Omental fat pad (tissue), 4 donors: ENCODE measurements around the gene TSC2. TPM values are rescaled to one million over a fixed set of nuclear protein-coding genes. Genes with fewer than 3 reads are reported as not detected.

Source experiments
- ATAC-seq: fragments of 150-250 bp; one replicate; pipeline ENCODE4 v1.9.1; 2016; ENCODE audit warnings: mild to moderate bottlenecking, moderate library complexity; ENCODE audit not compliant: low FRiP score
- DNase-seq: peaks from one replicate; pipeline ENCODE4 v3.0.0-alpha.2; 2019; ENCODE audit warnings: low spot score
- CTCF ChIP-seq, 3 donors: fragments of 450-650 bp; IDR thresholded peaks; one replicate each; pipeline ENCODE4 v1.5.1; 2016 to 2017; ENCODE audit warnings: antibody characterized with exemption in 3 of 3, mild to moderate bottlenecking in 3 of 3, moderate library complexity in 2 of 3
- total RNA-seq, 4 donors: library from RNA; depleted of rRNA; stranded (reverse); fragments of >200 nt; gene quantifications; one replicate each; pipeline ENCODE4 v1.1.0, GENCODE V29; 2016

Gene TSC2
- total RNA-seq, 4 donors from 2014 or later: 30.0 to 59.4 (median 35.9) TPM

GRCh38 chr16:2075631-2076030 lies 27.8 kb downstream of the TSC2 start:
- no peak for DNase-seq
- ATAC-seq: no peak

GRCh38 chr16:2076072-2076865 lies 28.5 kb downstream of the TSC2 start:
- TF ChIP-seq CTCF (IDR thresholded peaks at IDR 0.05): no peak
- ATAC-seq (peak; percentile 4), DNase-seq (no peak)

More at GRCh38 chr16:2075631-2076030, 27.8 kb downstream of the TSC2 start:
- TF ChIP-seq CTCF (IDR thresholded peaks at IDR 0.05): no peak

GRCh38 chr16:2077016-2077415 lies 29.2 kb downstream of the TSC2 start:
- no peak for TF ChIP-seq CTCF (IDR thresholded peaks at IDR 0.05)

GRCh38 chr16:2077696-2078095 lies 29.9 kb downstream of the TSC2 start:
- ATAC-seq: no peak
- no peak for TF ChIP-seq CTCF (IDR thresholded peaks at IDR 0.05)
- no peak for DNase-seq

More at GRCh38 chr16:2077016-2077415, 29.2 kb downstream of the TSC2 start:
- no peak for ATAC-seq
- no peak for DNase-seq

- no peak for TF ChIP-seq CTCF (IDR thresholded peaks at IDR 0.05)
- DNase-seq (no peak), ATAC-seq (no peak)
These were observed 30.3 kb downstream of the TSC2 start for GRCh38 chr16:2078096-2078495.

- DNase-seq (no peak), ATAC-seq (no peak)
- no peak for TF ChIP-seq CTCF (IDR thresholded peaks at IDR 0.05)
These were observed 30.9 kb downstream of the TSC2 start for GRCh38 chr16:2078691-2079090.

GRCh38 chr16:2079311-2079800 lies 31.6 kb downstream of the TSC2 start:
- ATAC-seq (no peak), DNase-seq (no peak)
- TF ChIP-seq CTCF (IDR thresholded peaks at IDR 0.05): no peak
